Stomach (tissue), 4 donors: ENCODE results near the gene GABRR2.

ENCODE experiments used
- CTCF ChIP-seq, 7 experiments: fragments of 450-650 bp in 4 of 7; fragments of 200-600 bp in 3 of 7; sonication (generic) in 3 of 7; IDR thresholded peaks; one replicate each; pipeline ENCODE4 v1.5.1; 2016 to 2019; ENCODE audit warnings: antibody characterized with exemption in 7 of 7, control low read depth in 2 of 7, mild to moderate bottlenecking in 1 of 7
- EP300 ChIP-seq: sonication (generic); formaldehyde crosslinking; IDR thresholded peaks from one replicate; pipeline ENCODE4 v1.6.1; 2017; ENCODE audit warnings: antibody characterized with exemption
- POLR2A ChIP-seq, 4 donors: fragments of 450-650 bp; IDR thresholded peaks; one replicate each; pipeline ENCODE4 v1.6.1; 2016; ENCODE audit warnings: antibody characterized with exemption in 4 of 4, control low read depth in 2 of 4, mild to moderate bottlenecking in 1 of 4, moderate library complexity in 1 of 4
- POLR2AphosphoS5 ChIP-seq, 3 donors: sonication (generic); formaldehyde crosslinking; IDR thresholded peaks; one replicate each; pipeline ENCODE4 v1.6.1; 2016; ENCODE audit warnings: antibody characterized with exemption in 3 of 3

GRCh38 chr6:89251170-89251569, 63.9 kb downstream of the GABRR2 start:
- TF ChIP-seq CTCF (IDR thresholded peaks at IDR 0.05) (no peak), EP300 (no peak), POLR2A (IDR thresholded peaks at IDR 0.05) (no peak), POLR2AphosphoS5 (IDR thresholded peaks at IDR 0.05) (no peak)
